Stimulated activated CD4-positive, alpha-beta T cell treated with anti-CD3 and anti-CD28 coated beads, Interleukin-15, amount 100 ng/mL, for 24 hours (primary cell): Measurements from ENCODE around the gene TACR2.
"Not testable (repeated sequence)": the region's sequence is repeated elsewhere in the genome, so short reads cannot be mapped to it uniquely, and the experiment has no call there.

ENCODE experiments used
- DNase-seq: peaks from one replicate; pipeline ENCODE4 v3.0.0-alpha.2; 2020

The TACR2 gene

DNA sequence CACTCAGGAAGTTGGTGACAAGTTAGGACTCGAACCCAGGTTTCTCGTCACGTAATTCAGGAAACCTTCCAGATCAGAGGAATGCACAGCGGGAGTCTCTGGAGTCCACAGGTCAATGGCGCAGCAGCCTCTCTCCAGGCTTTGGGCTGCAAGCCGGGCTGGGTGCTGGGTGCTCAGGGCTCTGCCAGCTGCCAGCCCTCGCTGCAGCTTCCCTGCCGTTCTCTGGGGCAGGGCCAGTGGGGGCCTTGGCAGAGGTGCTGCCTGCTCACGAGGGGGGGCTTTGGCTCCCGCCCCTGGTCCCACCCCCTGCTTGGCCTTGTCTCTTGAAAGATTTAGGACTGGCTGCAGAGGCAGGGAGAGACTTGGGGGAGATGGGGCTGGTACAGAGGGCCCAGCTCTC, at the start of gene TACR2:
TSS of gene TACR2 (minus strand) at position 224 of the 400 bp plus-strand sequence. CDS start 595 bp downstream, outside the sequence.
- DNase-seq: no peak

DNA sequence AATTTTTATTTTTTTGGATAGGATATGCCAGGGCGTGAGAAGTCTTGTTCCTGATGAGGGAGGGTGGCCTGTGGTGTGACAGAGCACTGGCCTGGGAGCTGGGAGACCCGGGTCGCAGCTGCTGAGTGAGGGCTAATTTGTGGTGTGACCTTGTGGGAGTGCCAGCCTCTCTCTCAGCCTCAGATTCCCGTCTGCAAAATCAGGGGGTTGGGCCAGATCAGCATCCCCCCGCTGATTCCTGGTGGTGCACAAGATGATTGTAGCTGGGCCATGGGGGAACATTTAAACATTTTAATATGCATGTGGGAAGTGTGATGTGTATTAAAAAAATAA, 49.4 kb upstream of the TACR2 start:
- no peak for DNase-seq

DNA sequence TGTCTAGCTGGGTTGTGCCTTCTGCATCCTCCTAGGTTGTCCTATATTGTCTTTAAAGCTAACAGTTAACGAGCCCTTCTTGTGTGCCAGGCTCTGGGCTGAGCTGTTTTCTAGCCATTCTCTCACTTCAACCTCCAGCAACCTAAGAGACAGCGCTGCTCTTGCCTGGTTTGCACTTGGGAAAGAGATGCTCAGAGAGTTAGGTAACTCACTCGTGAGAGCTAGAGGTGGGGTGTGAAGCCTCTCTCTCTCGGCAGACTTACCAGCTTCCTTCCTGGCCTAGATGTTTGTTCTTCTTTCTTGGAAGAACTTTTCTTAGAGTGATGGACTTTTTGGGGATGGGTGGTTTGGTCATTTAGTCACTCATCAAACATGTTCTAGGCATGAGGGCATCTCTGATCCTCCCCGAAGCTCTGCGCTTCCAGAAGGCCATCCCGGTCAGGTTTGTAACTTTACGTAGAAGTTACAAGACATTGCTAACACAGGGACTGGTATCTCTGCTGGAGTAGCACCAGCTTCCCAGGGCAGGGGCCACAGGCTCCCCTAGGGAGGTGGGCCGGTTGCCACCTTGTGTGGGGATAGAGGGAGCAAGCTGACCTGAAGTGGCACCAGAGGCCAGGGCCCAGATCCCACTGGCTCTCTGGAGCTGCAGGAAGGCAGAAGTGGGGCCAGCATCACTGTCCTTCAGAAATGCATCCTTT, 48.9 kb upstream of the TACR2 start:
- DNase-seq: no peak

DNA sequence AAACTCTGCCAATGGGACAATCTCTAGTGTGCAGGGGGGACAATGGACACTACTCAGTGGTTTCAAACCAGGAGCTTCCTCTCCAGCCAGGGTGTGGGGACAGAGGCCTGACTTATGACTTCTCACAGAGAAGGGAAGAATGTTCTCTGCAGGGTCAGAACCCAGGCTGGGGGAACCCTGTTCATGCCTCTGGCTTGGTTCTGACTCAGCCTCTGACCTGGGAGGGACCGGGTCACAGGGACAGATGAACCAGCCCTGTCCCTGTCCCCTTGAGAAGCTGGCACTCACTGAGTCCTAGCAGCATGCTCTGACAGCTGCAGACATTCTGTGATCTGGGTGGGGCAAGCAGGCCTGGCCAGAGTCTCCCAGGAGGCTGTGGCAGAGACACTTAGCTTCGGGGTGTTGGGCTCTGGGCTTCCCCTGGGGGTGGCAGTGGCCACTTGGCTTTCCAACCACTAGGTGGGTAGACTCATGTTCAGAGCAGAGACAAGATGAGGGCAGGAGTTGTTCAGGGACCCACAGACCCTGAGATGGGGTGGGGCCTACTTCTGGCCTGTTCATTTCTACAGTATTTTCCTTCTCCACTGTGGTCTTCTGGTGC, 48.2 kb upstream of the TACR2 start:
- DNase-seq: no peak

DNA sequence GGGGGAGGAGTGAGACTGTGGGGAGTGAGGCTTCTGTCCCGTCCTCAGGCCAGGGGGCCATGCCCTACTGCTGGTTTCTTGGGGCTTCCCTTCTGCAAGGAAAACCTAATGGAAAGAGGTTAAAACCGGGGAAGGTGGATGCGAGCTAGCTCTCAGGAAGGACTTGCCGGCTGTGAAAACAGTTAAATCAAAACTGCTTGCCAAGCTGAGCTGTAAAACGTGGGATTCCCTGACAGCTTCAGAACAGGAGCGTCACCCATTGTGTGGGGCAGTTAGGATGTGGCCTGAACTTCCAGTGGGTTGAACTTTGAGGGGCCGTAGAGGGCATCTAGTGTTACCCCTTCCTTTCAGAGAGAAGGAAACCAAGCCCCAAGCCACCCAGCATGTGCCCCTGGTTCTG, 47.7 kb upstream of the TACR2 start:
- DNase-seq: no peak

DNA sequence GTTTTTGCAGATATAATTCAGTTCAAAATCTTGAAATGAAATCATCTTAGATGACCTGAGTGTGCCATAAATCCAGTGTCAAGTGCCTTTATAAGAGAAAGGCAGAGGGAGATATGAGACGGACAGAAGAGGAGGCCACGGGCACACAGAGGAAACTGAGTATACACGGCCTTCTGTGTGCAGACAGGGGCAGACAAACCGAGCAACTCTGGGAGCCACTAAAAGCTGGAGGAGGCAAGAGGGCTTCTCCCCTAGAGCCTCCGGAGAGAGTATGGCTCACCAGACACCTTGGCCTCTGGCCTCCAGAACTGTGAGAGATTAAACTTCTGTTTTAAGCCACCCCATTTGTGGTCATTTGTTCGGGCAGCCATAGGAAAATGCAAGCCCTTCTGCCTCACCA, 47.2 kb upstream of the TACR2 start:
- DNase-seq: no peak

DNA sequence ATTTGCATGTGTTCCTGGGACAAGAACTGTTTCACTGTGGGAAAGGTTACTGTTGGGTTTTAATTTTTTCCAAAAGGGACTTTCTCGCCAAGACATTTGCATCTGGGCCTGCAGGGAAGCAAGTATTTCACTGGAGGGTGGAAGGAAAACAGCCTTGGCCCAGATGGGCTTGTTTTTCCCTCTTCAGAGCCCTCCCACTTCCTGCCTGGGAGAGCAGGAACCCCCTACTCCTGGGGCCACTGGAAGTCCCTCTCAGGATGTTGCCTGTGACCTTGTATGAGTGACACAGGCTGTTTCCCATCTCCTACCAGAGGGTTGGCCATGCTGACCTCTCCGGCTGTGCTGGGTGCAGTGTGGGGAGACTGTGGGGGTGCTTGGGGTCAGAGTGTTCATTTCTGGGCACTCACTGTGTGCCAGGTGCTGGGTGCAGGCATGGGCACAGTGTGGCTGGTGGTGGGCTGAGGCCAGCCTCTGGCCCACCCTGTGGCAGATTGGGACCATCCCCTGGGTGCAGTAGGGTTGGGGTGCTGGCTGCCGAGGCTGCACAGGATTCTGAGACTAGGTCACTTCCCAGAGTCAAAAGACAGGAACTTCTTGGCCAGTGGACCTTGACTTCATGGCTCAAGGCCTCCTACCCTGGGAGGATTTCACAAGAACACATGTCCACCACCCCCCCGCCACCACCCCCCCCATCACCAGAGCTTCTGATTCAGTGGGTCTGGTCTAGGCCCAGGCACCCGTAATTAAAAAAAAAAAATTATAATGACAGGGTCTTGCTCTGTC, 44.7 kb upstream of the TACR2 start:
- DNase-seq: no peak

DNA sequence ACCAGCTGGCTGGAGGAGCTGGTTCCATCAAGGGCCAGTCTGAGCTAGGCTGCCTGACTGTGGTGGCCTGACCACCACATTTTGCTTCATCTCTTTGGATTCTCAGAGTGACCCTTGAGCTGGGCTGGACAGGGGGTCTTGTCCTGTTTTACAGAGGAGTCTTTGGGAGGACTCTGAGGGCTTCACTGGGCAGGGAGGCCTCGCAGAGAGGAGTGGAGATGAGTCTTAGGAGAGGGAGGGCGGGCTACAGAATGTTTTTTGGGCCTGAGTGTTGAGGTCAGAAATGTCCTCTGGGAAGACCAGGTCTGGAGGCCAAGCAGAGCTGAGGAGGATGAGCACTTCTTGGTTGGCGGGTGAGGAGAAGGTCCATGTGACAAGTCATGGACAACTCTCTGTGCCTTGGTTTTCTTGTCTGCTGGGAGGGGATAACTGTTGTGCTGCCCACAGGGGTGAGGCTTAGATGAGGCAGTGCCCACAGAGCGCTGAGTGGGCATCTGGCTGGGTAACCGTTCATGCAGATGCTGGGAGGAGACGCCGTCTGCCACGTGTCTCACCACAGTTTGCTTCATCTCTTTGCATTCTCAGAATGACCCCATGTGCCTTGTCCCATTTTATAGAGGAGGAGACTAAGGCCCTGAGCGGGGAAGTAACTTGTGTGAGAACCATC, 44.0 kb upstream of the TACR2 start:
- no peak for DNase-seq

DNA sequence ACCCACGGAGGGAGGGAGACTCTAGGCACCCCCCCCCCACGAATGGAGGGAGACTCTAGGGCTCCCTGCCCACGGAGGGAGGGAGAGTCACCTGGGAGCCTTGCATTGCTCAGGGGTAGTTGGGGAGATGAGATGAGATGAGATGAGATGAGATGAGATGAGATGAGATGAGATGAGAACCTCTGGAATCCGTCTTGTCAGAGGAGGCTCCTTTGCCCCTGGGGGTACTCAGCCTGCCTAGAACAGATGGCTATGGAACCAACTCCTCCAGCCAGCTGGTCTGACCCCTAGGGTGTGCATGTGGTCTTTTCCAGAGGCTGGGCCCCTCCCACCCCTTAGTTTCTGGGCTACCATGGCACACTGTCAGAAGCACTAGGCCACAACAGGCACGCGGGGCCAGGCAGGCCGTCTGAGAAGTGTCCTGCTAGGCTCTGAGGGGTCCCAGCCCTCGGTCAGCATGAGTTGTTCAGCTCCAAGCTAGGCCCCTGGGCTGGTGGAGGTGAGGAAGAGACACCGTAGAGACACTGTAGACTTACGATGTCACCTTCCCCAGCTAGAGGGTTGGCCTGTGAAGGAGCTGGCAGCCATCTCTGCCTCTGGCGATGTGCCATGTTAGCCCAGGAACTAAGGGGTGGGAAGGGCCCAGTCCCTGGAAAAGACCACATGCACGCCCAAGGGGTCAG, 43.3 kb upstream of the TACR2 start:
- no peak for DNase-seq

DNA sequence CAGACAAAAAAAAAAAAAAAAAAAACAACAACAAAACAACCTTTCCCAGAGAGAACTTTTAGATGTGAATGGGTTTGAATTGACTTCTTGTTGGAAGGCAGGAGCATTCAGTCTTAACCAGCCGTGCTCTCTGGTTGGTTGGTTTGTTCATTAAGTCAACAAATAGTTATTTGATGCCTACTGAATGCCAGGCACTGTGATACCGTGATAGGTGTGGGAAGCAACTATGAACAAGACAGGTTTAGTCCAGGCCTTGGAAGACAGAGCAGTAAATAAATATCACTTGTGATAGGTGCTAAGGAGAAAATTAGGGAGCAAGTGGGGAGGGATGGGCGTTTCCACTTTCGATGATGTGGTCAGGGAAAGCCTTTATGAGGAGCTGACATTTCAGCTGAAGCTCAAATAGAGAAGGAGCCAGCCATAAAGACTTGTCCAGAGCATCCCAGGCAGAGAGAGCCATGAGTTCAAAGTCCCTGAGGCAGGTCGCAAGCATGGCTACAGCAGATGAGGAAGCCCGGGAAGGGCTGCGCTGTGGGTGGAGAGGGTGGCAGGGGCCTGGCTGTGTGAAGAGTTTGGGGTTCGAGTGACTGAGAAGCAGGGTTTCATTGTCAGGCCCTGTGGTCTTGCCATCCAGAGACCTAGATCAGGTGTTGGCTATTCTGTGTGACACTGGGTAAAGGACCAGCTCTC, 42.5 kb upstream of the TACR2 start:
- no peak for DNase-seq

DNA sequence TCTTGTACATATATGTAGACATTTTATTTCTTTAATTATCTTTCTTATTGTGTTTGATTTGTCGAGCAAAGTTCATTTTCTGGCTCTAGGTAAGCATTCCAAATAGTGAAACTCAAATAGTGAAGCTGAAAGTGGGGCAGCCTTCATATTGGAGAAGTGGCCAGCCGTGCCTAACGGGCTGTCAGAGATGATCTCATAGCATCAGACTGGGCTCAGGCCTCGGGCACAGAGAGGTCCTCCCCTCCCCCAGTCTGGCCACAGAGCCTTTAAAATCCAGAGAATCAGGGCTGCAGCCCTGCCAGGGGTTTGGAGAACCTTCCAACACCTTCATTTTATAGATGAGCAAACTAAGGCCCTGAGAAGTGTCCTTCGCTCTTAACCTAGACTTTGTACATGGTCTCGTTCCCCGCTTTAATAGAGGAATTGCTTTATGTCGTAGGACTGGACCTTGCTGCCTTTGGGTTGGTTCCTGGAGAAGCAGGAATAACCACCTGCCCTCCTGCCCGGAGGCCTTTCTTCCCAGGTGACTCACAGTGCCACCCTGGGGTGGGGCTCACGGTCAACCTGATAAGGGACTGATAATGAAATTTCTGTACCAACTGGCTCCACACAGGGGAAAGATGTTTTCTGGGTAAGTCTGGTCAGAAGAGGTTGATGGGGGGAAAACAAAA, 41.8 kb upstream of the TACR2 start:
- no peak for DNase-seq

DNA sequence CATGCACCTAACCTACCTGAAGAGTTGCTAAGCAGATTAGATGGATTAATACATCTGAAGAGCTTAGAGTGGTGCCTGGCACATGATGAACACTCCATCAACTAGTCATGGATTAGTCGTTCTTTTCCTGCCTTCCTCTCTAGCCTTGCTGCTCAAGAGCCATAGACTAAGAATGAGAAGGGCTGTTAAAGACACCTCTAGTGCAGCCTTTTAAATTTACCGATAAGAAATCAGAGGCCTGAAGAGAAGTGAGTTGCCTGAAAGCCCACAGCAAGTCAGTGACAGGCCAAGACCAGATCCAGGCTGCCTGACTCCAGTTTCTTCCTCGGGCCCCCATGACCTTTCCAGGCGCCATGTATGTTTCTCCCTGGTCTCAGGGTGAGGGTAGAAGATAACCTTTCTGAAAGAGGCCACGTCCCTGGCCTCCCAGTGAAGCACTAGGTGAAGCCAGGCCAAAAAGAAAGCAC, 41.1 kb upstream of the TACR2 start:
- no peak for DNase-seq

DNA sequence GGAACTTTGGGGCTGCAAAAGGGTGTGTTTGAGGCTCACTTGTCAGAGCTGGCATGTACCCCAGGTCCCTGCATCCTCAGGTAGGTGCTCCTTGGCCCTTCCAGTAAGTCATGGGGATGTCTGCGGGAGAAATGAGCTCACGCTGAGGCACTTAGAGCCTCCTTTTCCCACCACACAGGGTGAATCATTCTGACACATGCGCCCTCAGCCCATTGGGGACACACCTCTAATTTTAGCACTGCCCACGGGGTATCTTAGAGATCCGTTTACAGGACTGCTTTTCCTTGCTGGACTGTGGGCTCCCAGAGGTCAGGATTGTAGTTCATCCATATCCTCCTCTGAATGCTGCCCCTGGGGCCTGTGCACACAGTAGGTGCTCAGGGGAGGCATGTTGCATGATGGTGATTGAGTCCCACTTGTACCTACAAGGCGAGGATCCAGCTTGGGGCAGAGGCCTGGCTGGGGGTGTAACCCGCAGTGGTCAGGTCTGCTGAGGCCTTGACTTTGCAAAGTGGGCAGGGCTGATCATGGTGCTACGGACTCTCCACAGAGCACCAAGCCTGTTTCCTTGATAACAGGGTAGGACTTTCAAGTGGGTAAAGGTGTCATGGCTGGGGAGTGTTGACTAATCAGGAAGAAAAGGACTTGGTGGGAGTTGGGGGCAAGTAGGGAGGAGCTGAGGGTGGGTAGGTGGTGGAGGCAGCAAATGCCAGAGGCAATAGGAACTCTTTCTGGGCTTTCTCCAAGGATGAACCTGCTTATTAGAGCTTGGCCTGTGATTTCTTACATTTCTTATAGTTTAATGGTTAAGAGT, 40.4 kb upstream of the TACR2 start:
- no peak for DNase-seq

DNA sequence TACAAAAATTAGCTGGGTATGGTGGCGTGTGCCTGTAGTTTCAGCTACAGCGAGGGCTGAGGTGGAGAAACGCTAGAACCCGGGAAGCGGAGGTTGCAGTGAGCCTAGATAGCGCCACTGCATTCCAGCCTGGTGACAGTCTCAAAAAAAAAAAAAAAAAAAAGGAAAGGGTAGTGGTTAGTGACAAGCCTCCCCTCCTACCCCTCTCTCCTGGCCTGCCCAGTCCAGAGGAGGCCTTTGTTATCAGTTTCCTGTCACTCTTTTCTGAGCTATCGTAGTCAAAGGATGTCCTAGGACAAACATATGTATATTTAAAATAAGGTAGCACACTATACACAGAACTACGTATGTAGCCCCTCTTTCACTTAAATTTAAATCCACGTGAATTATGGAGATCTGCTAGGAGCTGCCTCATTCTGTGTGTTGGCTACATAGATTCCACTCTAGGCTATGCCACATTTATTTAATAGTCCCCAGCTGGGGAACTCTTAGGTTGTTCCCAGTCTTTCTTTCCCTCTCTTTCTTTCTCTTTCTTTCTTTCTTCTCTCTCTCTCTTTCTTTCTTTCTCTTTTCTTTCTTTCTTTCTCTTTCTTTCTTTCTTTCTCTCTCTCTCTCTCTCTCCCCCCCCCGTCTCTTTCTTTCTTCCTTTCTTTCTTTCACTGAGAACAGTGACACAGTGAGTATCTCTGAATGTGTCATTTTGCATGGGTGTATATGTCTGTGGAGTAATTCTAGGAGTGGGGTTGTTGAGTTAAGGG, 38.5 kb upstream of the TACR2 start:
- no peak for DNase-seq

DNA sequence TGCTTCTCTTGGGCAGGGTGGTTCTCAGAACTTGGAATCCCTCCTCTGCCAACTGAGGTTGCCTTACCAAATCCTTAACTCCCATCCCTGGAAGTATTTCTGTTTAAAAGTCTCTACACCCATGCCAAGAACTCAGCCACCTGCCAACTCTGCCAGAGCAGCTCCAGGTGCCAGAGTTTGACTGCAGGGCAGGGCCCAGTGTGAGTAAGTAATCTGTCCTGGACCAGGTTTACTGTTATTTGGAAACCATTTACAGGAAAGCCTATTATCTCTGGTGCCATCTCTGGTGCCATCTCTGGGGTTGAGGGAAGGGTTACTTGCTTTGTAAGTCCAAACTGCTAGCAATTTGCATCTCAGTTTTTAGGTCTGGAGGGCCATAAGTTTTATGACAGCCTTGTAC, 37.1 kb upstream of the TACR2 start:
- DNase-seq: no peak

DNA sequence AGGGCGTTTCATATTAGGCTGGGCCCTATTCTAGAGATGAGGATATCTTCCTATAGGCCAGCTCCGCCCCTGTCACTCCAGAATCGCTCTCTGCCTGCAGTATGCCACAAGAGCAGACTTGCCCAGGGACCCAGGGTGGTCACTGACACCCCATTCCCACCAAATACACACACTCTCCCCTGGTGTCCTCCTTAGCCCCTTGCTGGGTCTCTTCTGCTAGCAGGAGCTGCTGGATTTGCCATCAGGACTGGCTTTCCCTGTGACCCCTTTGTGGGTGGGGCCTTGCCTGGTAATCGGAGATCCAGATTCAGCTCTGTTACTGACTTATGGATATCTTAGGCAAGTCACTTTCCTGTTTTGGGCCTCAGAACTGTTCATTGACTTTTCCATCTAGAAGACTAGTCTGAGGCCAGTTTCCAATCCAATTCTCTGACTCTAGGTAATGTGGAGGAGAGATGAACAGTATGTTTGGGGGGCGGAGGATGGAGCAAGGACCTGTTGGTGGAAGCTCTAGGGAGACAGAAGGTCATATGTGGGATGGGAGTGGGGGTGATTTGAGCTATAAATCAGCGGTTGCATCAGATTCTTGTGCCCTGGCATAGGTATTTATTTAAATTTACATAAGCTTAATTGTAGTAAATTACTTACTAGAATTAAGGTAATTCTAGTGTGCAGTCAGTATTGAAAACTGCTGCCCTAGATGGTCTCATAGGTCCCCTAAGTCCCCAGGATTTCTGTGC, 36.1 kb upstream of the TACR2 start:
- no peak for DNase-seq

DNA sequence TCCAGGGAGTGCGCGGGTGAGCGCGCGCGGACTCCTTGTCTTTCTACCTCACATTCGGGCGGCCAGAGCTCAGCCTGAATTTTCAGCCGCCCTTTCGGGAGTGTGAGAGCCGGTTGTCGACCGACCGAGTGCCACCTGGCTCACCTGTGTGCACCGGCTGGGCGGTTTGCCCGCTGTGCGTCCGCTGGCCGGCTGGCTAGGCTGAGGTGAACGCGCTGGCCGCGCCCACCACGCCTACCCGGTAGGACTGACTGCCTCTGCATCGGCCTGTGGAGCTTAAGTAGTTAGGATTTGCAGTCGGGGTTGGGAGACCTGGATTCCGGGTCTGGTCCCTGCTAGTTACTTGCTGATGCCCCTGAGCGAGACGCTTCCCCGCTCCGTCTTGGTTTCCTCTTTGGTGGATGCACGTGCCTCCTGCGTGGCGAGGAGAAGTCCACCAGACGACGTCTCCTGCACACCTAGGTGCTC, 35.1 kb upstream of the TACR2 start:
- DNase-seq: peak; percentile 25

DNA sequence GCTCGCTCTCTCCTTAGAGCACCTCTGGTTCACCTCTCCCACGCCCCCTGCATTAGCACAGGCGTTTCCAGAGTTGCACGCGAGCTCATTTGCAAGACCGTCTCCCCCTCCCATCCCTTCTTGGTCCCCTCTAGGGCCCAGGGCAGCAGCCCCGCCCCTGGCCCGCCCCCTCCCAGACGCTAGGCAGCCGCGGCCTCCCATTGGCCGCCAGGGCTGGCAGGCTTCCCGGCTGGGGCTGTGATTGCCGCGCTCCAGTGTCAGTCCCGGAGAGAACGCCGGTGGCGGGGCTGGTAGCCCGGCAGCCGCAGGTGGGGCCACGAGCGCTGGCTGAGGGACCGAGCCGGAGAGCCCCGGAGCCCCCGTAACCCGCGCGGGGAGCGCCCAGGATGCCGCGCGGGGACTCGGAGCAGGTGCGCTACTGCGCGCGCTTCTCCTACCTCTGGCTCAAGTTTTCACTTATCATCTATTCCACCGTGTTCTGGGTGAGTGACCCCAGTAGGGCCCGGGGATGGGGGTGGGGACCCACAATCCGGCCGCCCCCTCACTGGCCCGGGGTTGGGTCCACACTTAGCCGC, 34.6 kb upstream of the TACR2 start, which contains the start of gene TSPAN15:
TSS of gene TSPAN15 (plus strand) at position 257 of the 575 bp plus-strand sequence. CDS start at position 387, 130 bp downstream.
- DNase-seq: peak; percentile 89

DNA sequence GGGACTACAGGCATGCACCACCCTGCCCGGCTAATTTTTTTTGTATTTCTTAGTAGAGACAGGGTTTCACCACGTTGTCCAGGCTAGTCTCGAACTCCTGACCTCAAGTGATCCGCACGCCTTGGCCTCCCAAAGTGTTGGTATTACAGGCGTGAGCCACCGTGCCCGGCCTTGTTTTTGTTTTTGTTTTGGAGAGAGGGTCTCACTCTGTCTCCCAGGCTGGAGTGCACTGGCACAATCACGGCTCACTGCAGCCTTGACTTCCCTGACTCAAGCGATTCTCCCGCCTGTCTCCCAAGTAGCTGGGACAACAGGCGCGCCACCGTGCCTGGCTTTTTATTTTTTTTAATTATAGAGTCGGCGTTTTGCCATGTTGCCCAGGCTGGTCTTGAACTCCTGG, 33.7 kb upstream of the TACR2 start:
- not testable (repeated sequence) for DNase-seq
